GM21423 (cell line): ENCODE measurements around the gene DNAJC11.

ENCODE experiments used
- ATAC-seq: cut with Tn5 transposase; IDR thresholded peaks from one replicate; pipeline ENCODE4 v1.9.1; 2021; ENCODE audit warnings: mild to moderate bottlenecking, moderate library complexity; ENCODE audit not compliant: unreplicated experiment

The DNAJC11 gene

DNA sequence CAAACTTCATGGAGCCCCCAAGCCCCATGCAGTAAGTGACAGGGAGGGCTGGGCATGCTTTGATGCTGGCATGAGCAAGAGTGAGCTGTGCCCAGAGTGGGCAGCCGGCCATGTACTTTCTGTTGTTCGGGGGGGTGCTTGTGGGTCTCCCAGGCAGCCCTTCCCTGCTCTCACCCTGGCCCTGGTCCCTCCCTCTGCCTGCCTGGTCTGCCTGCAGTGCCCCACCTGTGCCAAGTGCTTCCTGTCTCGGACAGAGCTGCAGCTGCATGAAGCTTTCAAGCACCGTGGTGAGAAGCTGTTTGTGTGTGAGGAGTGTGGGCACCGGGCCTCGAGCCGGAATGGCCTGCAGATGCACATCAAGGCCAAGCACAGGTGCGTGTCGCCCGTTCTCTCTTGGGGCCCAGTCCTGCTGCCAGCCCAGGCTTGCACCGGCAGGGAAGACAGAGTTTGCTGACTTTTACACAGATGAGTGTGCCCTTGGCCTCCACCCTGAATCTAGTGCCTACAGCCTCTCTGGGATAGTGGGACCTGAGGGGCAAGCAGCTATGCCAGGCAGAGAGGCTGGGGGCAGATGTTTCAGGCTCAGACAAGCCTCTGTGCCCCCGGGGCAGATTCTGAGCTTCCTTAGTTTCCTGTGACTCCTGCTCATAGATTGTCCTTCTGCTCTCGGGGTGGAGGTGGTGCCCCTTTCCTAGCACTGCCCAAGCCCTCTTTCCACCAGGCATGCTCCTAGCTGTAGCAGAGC is 114.2 kb downstream of the DNAJC11 start:
- no peak for ATAC-seq

DNA sequence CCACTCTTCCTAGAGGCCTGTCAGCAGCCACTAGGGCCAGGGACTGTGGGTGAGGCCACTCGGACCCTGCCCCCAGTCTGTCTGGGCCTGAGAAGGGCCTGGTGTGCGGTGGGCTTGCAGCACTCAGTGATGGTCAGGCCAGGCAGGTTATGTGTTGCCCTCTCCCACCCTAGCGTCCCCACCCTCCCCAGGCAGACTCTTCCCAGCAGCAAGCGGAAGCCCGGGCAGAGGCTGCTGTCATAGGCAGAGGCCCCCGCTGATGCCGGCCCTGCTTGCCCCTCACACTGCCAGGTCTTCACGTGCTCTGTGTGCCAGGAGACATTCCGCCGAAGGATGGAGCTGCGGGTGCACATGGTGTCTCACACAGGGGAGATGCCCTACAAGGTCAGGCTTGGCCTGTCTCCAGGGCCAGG is 115.2 kb downstream of the DNAJC11 start:
- ATAC-seq: no peak

DNA sequence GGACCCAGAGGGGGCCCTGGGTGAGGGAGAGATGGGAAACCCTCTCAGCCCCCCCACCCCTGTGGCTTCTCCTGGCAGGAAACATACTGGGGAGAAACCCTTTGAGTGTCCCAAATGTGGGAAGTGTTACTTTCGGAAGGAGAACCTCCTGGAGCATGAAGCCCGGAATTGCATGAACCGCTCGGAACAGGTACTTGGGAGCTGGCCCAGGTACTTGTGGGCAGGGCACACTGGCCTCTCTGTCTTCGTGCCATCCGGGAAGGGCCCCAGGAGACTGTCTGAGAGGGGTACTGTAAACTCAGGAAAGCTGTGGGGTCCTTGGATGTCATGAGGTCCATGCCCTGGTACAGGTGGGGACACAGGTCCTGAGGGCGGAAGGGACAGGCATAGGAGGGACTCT is 115.8 kb downstream of the DNAJC11 start:
- no peak for ATAC-seq

DNA sequence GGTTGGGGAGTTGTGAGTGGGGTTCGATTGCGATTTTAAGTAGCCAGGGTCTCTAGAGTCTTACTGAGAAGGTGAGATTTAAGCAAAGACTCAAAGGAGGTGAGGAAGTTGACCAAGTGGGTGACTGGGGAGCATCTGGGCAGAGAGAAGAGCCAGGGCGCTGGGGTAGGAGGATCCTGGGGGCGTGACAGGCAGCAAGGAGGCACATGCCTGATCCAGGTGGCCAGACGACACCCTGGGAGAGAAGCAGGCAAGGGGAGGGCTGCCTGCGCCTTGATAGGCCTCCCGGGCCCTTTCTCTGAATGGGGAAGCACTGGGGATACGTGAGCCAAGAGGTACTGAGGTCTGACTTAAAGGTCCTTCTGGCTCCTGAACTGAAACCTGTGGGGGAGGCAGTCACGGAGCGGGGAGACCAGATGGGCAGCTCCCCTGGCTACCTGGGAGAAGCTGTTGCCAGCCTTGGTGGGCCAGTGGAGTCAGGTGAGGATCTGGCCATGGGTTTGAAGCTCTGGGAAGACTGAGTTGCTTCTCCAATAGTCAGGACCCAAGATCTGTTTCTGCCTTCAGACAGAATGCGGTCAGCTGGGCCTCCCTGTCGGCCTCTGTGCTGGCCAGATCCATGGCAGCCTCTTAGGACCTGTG is 116.4 kb downstream of the DNAJC11 start:
- ATAC-seq: no peak
